HG02885 (cell line): Measurements from ENCODE around the gene CCDC33.

Source experiments
- ATAC-seq: cut with Tn5 transposase; IDR thresholded peaks from one replicate; pipeline ENCODE4 v1.9.1; 2021; ENCODE audit warnings: mild to moderate bottlenecking; ENCODE audit not compliant: unreplicated experiment, poor library complexity

CCDC33 gene

GRCh38 chr15:74305687-74306086, 69.6 kb downstream of the CCDC33 start:
- ATAC-seq: no peak

- no peak for ATAC-seq
Measured at GRCh38 chr15:74306781-74307217, 70.7 kb downstream of the CCDC33 start.

GRCh38 chr15:74307827-74308811, 72.0 kb downstream of the CCDC33 start:
- no peak for ATAC-seq

GRCh38 chr15:74311734-74312444, 75.8 kb downstream of the CCDC33 start:
- no peak for ATAC-seq

- no peak for ATAC-seq
Measured at GRCh38 chr15:74312445-74313007, 76.4 kb downstream of the CCDC33 start.

- no peak for ATAC-seq
Measured at GRCh38 chr15:74313889-74314288, 77.8 kb downstream of the CCDC33 start.

GRCh38 chr15:74314795-74315438, 78.8 kb downstream of the CCDC33 start:
- no peak for ATAC-seq

- ATAC-seq: no peak
Measured at GRCh38 chr15:74315626-74316025, 79.5 kb downstream of the CCDC33 start.

- ATAC-seq: no peak
Measured at GRCh38 chr15:74316141-74316540, 80.0 kb downstream of the CCDC33 start.

GRCh38 chr15:74317820-74318375, 81.8 kb downstream of the CCDC33 start:
- no peak for ATAC-seq

- no peak for ATAC-seq
Measured at GRCh38 chr15:74318376-74319137, 82.4 kb downstream of the CCDC33 start.

GRCh38 chr15:74319138-74319460, 83.0 kb downstream of the CCDC33 start:
- no peak for ATAC-seq

GRCh38 chr15:74319596-74320351, 83.6 kb downstream of the CCDC33 start:
- no peak for ATAC-seq

GRCh38 chr15:74320352-74321247, 84.5 kb downstream of the CCDC33 start:
- ATAC-seq: no peak

GRCh38 chr15:74322558-74323180, 86.5 kb downstream of the CCDC33 start:
- ATAC-seq: no peak

GRCh38 chr15:74324714-74325113, 88.6 kb downstream of the CCDC33 start:
- ATAC-seq: no peak

- ATAC-seq: no peak
Measured at GRCh38 chr15:74326746-74327145, 90.6 kb downstream of the CCDC33 start.
